Heart left ventricle (tissue), 16 donors: ENCODE measurements around the gene ANXA9. TPM values are rescaled to one million over a fixed set of nuclear protein-coding genes. Genes with fewer than 3 reads are reported as not detected.

Experiments used
- ATAC-seq, 4 donors: fragments of 200-7000 bp; cut with Tn5 transposase; one replicate each; pipeline ENCODE4 v1.9.1; 2020 to 2022; ENCODE audit warnings: moderate library complexity in 4 of 4, mild to moderate bottlenecking in 3 of 4, moderate number of reproducible peaks in 1 of 4
- DNase-seq, 5 donors: peaks; one replicate each; pipeline ENCODE4 v3.0.0-alpha.2; 2020
- H3K27ac ChIP-seq, 12 donors: fragments of 200-600 bp; sonication (generic) in 4 of 12; one replicate each; pipeline versions ENCODE4 v1.5.0 to v1.8.0; 2016 to 2022; ENCODE audit warnings: mild to moderate bottlenecking in 2 of 12
- H3K27me3 ChIP-seq, 9 donors: fragments of 200-600 bp; sonication (generic) in 2 of 9; one replicate each; pipeline versions ENCODE4 v1.5.1 to v1.8.0; 2016 to 2022; ENCODE audit warnings: mild to moderate bottlenecking in 3 of 9
- H3K36me3 ChIP-seq, 9 donors: fragments of 200-600 bp; sonication (generic) in 2 of 9; one replicate each; pipeline versions ENCODE4 v1.5.0 to v1.8.0; 2018 to 2022; ENCODE audit warnings: mild to moderate bottlenecking in 2 of 9
- H3K4me1 ChIP-seq, 12 donors: fragments of 200-600 bp; sonication (generic) in 4 of 12; one replicate each; pipeline versions ENCODE4 v1.5.0 to v1.8.0; 2016 to 2022; ENCODE audit warnings: mild to moderate bottlenecking in 3 of 12
- H3K4me3 ChIP-seq, 12 donors: fragments of 200-600 bp; sonication (generic) in 4 of 12; one replicate each; pipeline versions ENCODE4 v1.5.0 to v1.8.0; 2017 to 2022; ENCODE audit warnings: mild to moderate bottlenecking in 9 of 12, moderate library complexity in 4 of 12
- H3K9me3 ChIP-seq, 12 donors: fragments of 200-600 bp; sonication (generic) in 4 of 12; one replicate each; pipeline versions ENCODE4 v1.5.0 to v1.8.0; 2016 to 2022; ENCODE audit warnings: mild to moderate bottlenecking in 1 of 12
- CTCF ChIP-seq, 12 donors: fragments of 200-600 bp; sonication (generic) in 4 of 12; IDR thresholded peaks; one replicate each; pipeline versions ENCODE4 v1.5.0 to v1.8.0; 2018 to 2022; ENCODE audit warnings: antibody characterized with exemption in 12 of 12, mild to moderate bottlenecking in 5 of 12
- POLR2A ChIP-seq, 2 donors: fragments of 450-650 bp; IDR thresholded peaks; one replicate each; pipeline ENCODE4 v1.6.1; 2017; ENCODE audit warnings: antibody characterized with exemption in 2 of 2, mild to moderate bottlenecking in 2 of 2, moderate library complexity in 2 of 2
- WGBS, 4 donors: extraction: QIAGEN DNeasy Blood & Tissue Kit in 2 of 4; methylation state at CpG; one replicate each; pipeline versions ENCODE4 v1.1.5 to v1.1.7; 2013 to 2018; 5-methylcytosine and 5-hydroxymethylcytosine counted together
- intact Hi-C, 10 donors: fragments of 100-400 bp; cut with DNase I; formaldehyde crosslinking; loops; one replicate each; pipeline versions ENCODE4 v1.11.1 to v1.14.2; 2022
- polyA plus RNA-seq, 2 donors: library from polyadenylated mRNA; stranded (reverse); fragments of 200-250 nt; gene quantifications; one replicate each; pipeline ENCODE4 v1.2.3, GENCODE V29; 2013
- total RNA-seq, 9 donors: library from RNA; depleted of rRNA in 2 of 9; stranded (reverse); fragments of >200 nt in 2 of 9; fragmentation: NEBNext Ultra II Directional in 3 of 9; extraction: Animal tissue kit (Norgen Biotek cat#: 25700) in 3 of 9; gene quantifications; one replicate each; pipeline versions ENCODE4 v1.1.0 to v1.2.4, GENCODE V29; 2016 to 2023
- donor health status: ischemic (EF 13 %, LVEDD 7.1; RV severe dilation, severe dysfunction).
- donor health status: healthy with polysubstance abuse.
- donor health status: DM: no; HTN: yes; CAD: no.
- donor health status: DM: no; HTN: no; CAD: no.
- donor health status: ischemic (EF 25% LVEDD 6.9; RV normal size, moderate dysfunction).
- donor health status: ischemic (EF 25% LVEDD 5.7; RV mildly dilated, moderate dysfunction).
- donor health status: healthy.
- donor health status: DM: yes; HTN: yes; CAD: no.
- donor health status: ischemic (EF 35%, LVEDD 5.7; RV mildly dilated, moderate dysfunction).
- donor health status: nonischemic (EF 11% LVEDD 7.7; RV severe dilation, severe dysfunction).
- donor health status: DM: yes; HTN: yes; CAD: no.
- donor health status: PGD.
- donor health status: ischemic (EF 29% LVEDD 5.4; RV normal size, mild dysfunction).
- donor health status: nonischemic (EF 23%, LVEDD 6.1; RV moderate dilation, normal function).

Gene ANXA9
- total and polyA plus RNA-seq, 11 donors, result 0.12 to 2.0 (median 0.21) TPM; not detected in 6

GRCh38 chr1:151006327-151007052 lies 24.4 kb downstream of the ANXA9 start, which contains the start of gene MINDY1:
Gene MINDY1 (minus strand): TSS chr1:151006902. CDS start chr1:151002617, 4,285 bp downstream.
- peak in 11 of 12 donors; percentile 10 to 72 (median 39) for TF ChIP-seq CTCF (IDR thresholded peaks at IDR 0.05)
- peak in 1 of 2 donors; percentile 76 for TF ChIP-seq POLR2A (IDR thresholded peaks at IDR 0.05)
- peaks cover 0 to 19% (median 11%) of the 10 kb centered on the region in 9 donors for H3K36me3 ChIP-seq
- DNase-seq, result peak; percentile 72 to 83 (median 76)
- WGBS, 4 donors, result 0 to 2% (median 1%) methylated on average over 18 of the region's 18 CpGs
- H3K27me3 ChIP-seq, result no peaks in the 10 kb centered on the region
- intact Hi-C loops, result loop anchor here in 5 of 10 donors (1.0 to 5.0 kb wide), 5 partner anchors 29 to 141 kb away; partner anchors contain the start of genes CDC42SE1 (in 4 of the 5), C1orf56 (in 1 of the 5), GABPB2 (in 1 of the 5) and SEMA6C (in 1 of the 5)
- H3K4me3 ChIP-seq, result peak within 1 kb of the TSS; percentile 36 to 87 (median 75)
- ATAC-seq, result peak; percentile 65 to 79 (median 78)
- H3K4me1 ChIP-seq, result peaks cover 12 to 89% (median 64%) of the 10 kb centered on the region in 12 donors
- H3K9me3 ChIP-seq, result no peaks in the 10 kb centered on the region
- peak within 1 kb of the TSS; percentile 80 to 96 (median 91) for H3K27ac ChIP-seq

GRCh38 chr1:151007853-151008243 lies 25.8 kb downstream of the ANXA9 start:
- H3K36me3 ChIP-seq, result peaks cover 0 to 7% (median 0%) of the 10 kb centered on the region in 9 donors
- H3K9me3 ChIP-seq, result no peaks in the 10 kb centered on the region
- TF ChIP-seq CTCF (IDR thresholded peaks at IDR 0.05) (no peak), POLR2A (IDR thresholded peaks at IDR 0.05) (no peak)
- ATAC-seq, result no peak
- H3K4me1 ChIP-seq, result peaks cover 12 to 89% (median 66%) of the 10 kb centered on the region in 12 donors
- no peak for DNase-seq
- intact Hi-C loops, result loop anchor here in 5 of 10 donors (5.0 kb wide), 4 partner anchors 39 to 139 kb away; partner anchors contain the start of genes CDC42SE1 (in 4 of the 5), C1orf56 (in 1 of the 5), GABPB2 (in 1 of the 5) and SEMA6C (in 1 of the 5)
- H3K27me3 ChIP-seq, result no peaks in the 10 kb centered on the region
- peak overlapping the region; percentile 80 to 96 (median 91) for H3K27ac ChIP-seq
- WGBS, 4 donors, result 14 to 18% (median 17%) methylated on average over 4 of the region's 4 CpGs
- peak overlapping the region in 10 of 12 donors; percentile 56 to 87 (median 78) for H3K4me3 ChIP-seq

- peaks cover 12 to 89% (median 66%) of the 10 kb centered on the region in 12 donors for H3K4me1 ChIP-seq
Observed at GRCh38 chr1:151008244-151009205, 26.4 kb downstream of the ANXA9 start, which contains the start of gene PRUNE1. Gene PRUNE1 (plus strand): TSS chr1:151008449. CDS start chr1:151008633, 184 bp downstream.

More at GRCh38 chr1:151008244-151009205, 26.4 kb downstream of the ANXA9 start, which contains the start of gene PRUNE1:
- DNase-seq, result peak; percentile 97 to 98 (median 98)
- Histone ChIP-seq H3K27me3 (no peaks in the 10 kb centered on the region), H3K36me3 (peaks cover 0 to 7% (median 0%) of the 10 kb centered on the region in 9 donors), H3K4me3 (peak within 1 kb of the TSS; percentile 35 to 87 (median 75)), H3K9me3 (no peaks in the 10 kb centered on the region), H3K27ac (peak within 1 kb of the TSS; percentile 80 to 96 (median 91))
- peak; percentile 56 to 83 for TF ChIP-seq POLR2A (IDR thresholded peaks at IDR 0.05)
- peak in 2 of 12 donors; percentile 9 for TF ChIP-seq CTCF (IDR thresholded peaks at IDR 0.05)
- intact Hi-C loops, result loop anchor here in 5 of 10 donors (5.0 kb wide), 4 partner anchors 39 to 139 kb away; partner anchors contain the start of genes CDC42SE1 (in 4 of the 5), C1orf56 (in 1 of the 5), GABPB2 (in 1 of the 5) and SEMA6C (in 1 of the 5)
- peak; percentile 80 to 94 (median 92) for ATAC-seq
- 0 to 2% (median 1%) methylated on average over 54 to 69 of the region's 69 CpGs for WGBS, 4 donors
